RWPE2 (cell line): ENCODE results near the gene ADCY6.

ENCODE experiments used
- ATAC-seq: fragments of 200-7000 bp; cut with Tn5 transposase; 3 replicates; pipeline ENCODE4 v1.9.1; 2021; ENCODE audit warnings: low read depth
- DNase-seq: peaks from one replicate; pipeline ENCODE4 v3.0.0-alpha.2; 2020; ENCODE audit warnings: low spot score
- H3K27ac ChIP-seq: fragments of 450-650 bp; 2 replicates; pipeline ENCODE4 v1.5.1; 2017; ENCODE audit warnings: mild to moderate bottlenecking; ENCODE audit not compliant: poor library complexity, severe bottlenecking
- H3K27me3 ChIP-seq: fragments of 250-450 bp; sonication (Bioruptor Pico); 2 replicates; pipeline ENCODE4 v1.5.1; 2021; ENCODE audit warnings: mild to moderate bottlenecking, moderate library complexity; ENCODE audit not compliant: insufficient read depth, poor library complexity, severe bottlenecking
- H3K36me3 ChIP-seq: fragments of 250-450 bp; sonication (Bioruptor Pico); 2 replicates; pipeline ENCODE4 v1.5.1; 2020; ENCODE audit warnings: low read depth, mild to moderate bottlenecking, moderate library complexity
- H3K4me1 ChIP-seq: fragments of 250-450 bp; sonication (Bioruptor Pico); 2 replicates; pipeline ENCODE4 v1.5.1; 2021; ENCODE audit warnings: mild to moderate bottlenecking, moderate library complexity; ENCODE audit not compliant: insufficient read depth, poor library complexity, severe bottlenecking
- H3K4me3 ChIP-seq: fragments of 250-450 bp; sonication (Bioruptor Pico); 2 replicates; pipeline ENCODE4 v1.5.1; 2021; ENCODE audit warnings: mild to moderate bottlenecking, moderate library complexity; ENCODE audit not compliant: severe bottlenecking
- H3K9me3 ChIP-seq: fragments of 250-450 bp; sonication (Bioruptor Pico); 2 replicates; pipeline ENCODE4 v1.5.1; 2021; ENCODE audit warnings: mild to moderate bottlenecking, moderate library complexity; ENCODE audit not compliant: severe bottlenecking
- TF ChIP-seq, protein P1 (sequence below): fragments of 450-650 bp; IDR thresholded peaks from one replicate; pipeline ENCODE4 v1.5.1; 2017; ENCODE audit warnings: mild to moderate bottlenecking, moderate library complexity; ENCODE audit not compliant: poor library complexity, severe bottlenecking

ADCY6 gene

DNA sequence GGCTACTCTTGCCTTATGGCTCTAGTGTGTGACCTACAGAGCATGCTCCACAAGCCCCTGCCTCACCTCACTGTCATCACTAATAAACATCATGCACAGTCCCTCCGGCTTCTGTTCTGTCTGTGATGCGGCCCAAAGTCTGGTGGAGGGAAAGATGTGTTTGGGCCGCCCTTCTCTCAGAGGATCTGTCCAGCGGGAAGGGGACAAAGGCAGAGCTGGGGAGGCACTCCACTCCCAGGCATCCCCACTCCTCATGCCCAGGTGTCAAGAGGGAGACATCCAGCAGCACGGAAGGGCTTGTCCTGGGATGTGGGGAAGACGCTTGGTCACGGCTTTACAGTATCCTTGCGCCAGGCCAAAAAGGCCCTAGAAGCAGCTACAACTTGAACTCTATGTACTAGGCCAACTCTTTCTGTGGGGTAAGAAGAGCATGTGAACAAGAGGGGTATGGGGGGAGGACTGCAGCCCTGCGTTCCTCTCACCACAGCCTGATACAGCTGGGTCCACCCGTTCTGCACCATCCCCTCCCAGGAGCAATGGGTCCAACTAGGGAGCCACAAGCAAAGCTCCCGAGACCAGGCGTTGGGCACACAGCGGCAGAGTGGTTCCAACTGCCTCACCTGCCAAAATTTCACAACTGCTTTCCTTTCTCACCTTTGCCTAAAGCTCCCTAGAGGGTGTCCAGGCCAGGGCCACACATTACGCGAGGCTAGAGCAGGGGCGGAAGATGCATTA lies 40.1 kb upstream of the ADCY6 start:
- Histone ChIP-seq H3K4me3 (no peak overlapping the region), H3K4me1 (no peaks in the 10 kb centered on the region), H3K27me3 (no peaks in the 10 kb centered on the region), H3K36me3 (peaks cover 53% of the 10 kb centered on the region), H3K27ac (no peak overlapping the region), H3K9me3 (no peaks in the 10 kb centered on the region)
- TF ChIP-seq, protein P1, sequence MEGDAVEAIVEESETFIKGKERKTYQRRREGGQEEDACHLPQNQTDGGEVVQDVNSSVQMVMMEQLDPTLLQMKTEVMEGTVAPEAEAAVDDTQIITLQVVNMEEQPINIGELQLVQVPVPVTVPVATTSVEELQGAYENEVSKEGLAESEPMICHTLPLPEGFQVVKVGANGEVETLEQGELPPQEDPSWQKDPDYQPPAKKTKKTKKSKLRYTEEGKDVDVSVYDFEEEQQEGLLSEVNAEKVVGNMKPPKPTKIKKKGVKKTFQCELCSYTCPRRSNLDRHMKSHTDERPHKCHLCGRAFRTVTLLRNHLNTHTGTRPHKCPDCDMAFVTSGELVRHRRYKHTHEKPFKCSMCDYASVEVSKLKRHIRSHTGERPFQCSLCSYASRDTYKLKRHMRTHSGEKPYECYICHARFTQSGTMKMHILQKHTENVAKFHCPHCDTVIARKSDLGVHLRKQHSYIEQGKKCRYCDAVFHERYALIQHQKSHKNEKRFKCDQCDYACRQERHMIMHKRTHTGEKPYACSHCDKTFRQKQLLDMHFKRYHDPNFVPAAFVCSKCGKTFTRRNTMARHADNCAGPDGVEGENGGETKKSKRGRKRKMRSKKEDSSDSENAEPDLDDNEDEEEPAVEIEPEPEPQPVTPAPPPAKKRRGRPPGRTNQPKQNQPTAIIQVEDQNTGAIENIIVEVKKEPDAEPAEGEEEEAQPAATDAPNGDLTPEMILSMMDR: no peak
- ATAC-seq: no peak
- DNase-seq: no peak

DNA sequence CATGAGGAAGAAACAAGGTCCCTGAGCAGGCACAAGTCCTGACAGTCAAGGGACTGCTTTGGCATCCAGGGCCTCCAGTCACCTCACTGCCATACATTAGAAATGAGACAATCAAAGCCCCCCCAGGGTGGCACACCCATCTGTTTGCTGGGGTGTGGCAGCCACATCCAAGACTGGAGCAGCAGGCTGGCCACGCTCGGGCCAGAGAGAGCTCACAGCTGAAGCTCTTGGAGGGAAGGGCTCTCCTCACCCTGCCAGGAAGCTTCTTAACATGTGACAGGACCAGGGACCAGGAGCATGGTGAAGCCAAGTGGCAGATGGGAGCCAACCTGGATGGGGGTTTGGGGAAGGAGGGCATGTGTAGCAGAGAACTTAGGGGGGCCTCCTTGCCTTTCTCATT lies 39.4 kb upstream of the ADCY6 start:
- no peaks in the 10 kb centered on the region for H3K9me3 ChIP-seq
- no peaks in the 10 kb centered on the region for H3K27me3 ChIP-seq
- H3K27ac ChIP-seq: no peak overlapping the region
- H3K4me1 ChIP-seq: no peaks in the 10 kb centered on the region
- no peak overlapping the region for H3K4me3 ChIP-seq
- peaks cover 46% of the 10 kb centered on the region for H3K36me3 ChIP-seq
- no peak for DNase-seq
- ATAC-seq: no peak
- TF ChIP-seq, protein P1: no peak

- Histone ChIP-seq H3K27ac (no peak overlapping the region), H3K9me3 (no peaks in the 10 kb centered on the region), H3K36me3 (peaks cover 39% of the 10 kb centered on the region), H3K27me3 (no peaks in the 10 kb centered on the region), H3K4me3 (no peak overlapping the region), H3K4me1 (no peaks in the 10 kb centered on the region)
- DNase-seq (no peak), ATAC-seq (no peak)
- TF ChIP-seq, protein P1: no peak
Observed at GRCh38 chr12:48827513-48828096, 38.7 kb upstream of the ADCY6 start.

GRCh38 chr12:48827026-48827425 lies 38.1 kb upstream of the ADCY6 start:
- Histone ChIP-seq H3K9me3 (no peaks in the 10 kb centered on the region), H3K36me3 (peaks cover 33% of the 10 kb centered on the region), H3K27me3 (no peaks in the 10 kb centered on the region), H3K4me3 (no peak overlapping the region), H3K4me1 (no peaks in the 10 kb centered on the region), H3K27ac (no peak overlapping the region)
- TF ChIP-seq, protein P1: no peak
- no peak for ATAC-seq
- DNase-seq: no peak
